ENCODE results near the gene TRAPPC2L.

GRCh38 chr16:88895335-88895734, 38.4 kb downstream of the TRAPPC2L start:
- TF ChIP-seq SP1 (IDR thresholded peaks at IDR 0.05) = no peak
- TF ChIP-seq TARDBP (IDR thresholded peaks at IDR 0.05) = no peak
- TF ChIP-seq SUZ12 (IDR thresholded peaks at IDR 0.05) = no peak
- no peak for TF ChIP-seq FOXA1 (IDR thresholded peaks at IDR 0.05)
- TF ChIP-seq ELF4 (IDR thresholded peaks at IDR 0.05) = no peak
- no peak for TF ChIP-seq L3MBTL2 (conservative IDR thresholded peaks at IDR 0.05)
- TF ChIP-seq ARNT (IDR thresholded peaks at IDR 0.05) = no peak
- TF ChIP-seq FOXK2 (IDR thresholded peaks at IDR 0.05) = no peak
- no peak for TF ChIP-seq ZNF384 (IDR thresholded peaks at IDR 0.05)
- TF ChIP-seq NFRKB (IDR thresholded peaks at IDR 0.05) = no peak
- TF ChIP-seq BHLHE40 (IDR thresholded peaks at IDR 0.05; ENCODE audit: borderline replicate concordance) = no peak
- TF ChIP-seq HDGF (IDR thresholded peaks at IDR 0.05; ENCODE audit: borderline replicate concordance) = no peak
- TF ChIP-seq CTBP1 (IDR thresholded peaks at IDR 0.05; ENCODE audit: borderline replicate concordance) = no peak
- TF ChIP-seq FOXM1 (IDR thresholded peaks at IDR 0.05; ENCODE audit: borderline replicate concordance) = no peak

All from HEK293T (cell line).